ENCODE measurements around the gene TCTN2.

The TCTN2 gene

GRCh38 chr12:123683964-123684363, 13.1 kb downstream of the TCTN2 start:
- no peak for DNase-seq

- no peak for DNase-seq
These were observed 15.8 kb downstream of the TCTN2 start for GRCh38 chr12:123686636-123687190.

- no peak for DNase-seq
These were observed 19.4 kb downstream of the TCTN2 start for GRCh38 chr12:123690191-123690840.

GRCh38 chr12:123696207-123696606, 25.3 kb downstream of the TCTN2 start:
- no peak for DNase-seq

GRCh38 chr12:123696646-123697045, 25.7 kb downstream of the TCTN2 start:
- DNase-seq = no peak

- DNase-seq = no peak
These were observed 35.0 kb downstream of the TCTN2 start for GRCh38 chr12:123705935-123706334.

GRCh38 chr12:123707466-123707865, 36.6 kb downstream of the TCTN2 start:
- no peak for DNase-seq

GRCh38 chr12:123712780-123713319, 41.9 kb downstream of the TCTN2 start:
- peak in 1 of 56 donors; percentile 9 for DNase-seq

- DNase-seq = peak in 8 of 56 donors; percentile 2 to 14 (median 6)
These were observed 42.5 kb downstream of the TCTN2 start for GRCh38 chr12:123713398-123713797.

- DNase-seq = no peak
These were observed 43.1 kb downstream of the TCTN2 start for GRCh38 chr12:123713823-123714585.

- no peak for DNase-seq
These were observed 44.3 kb downstream of the TCTN2 start for GRCh38 chr12:123715195-123715594.

GRCh38 chr12:123717350-123717749, 46.4 kb downstream of the TCTN2 start:
- DNase-seq = no peak

GRCh38 chr12:123720141-123720814, 49.4 kb downstream of the TCTN2 start:
- no peak for DNase-seq

GRCh38 chr12:123721245-123721644, 50.3 kb downstream of the TCTN2 start:
- DNase-seq = no peak

- DNase-seq = no peak
These were observed 52.1 kb downstream of the TCTN2 start for GRCh38 chr12:123723011-123723410.

- DNase-seq = no peak
These were observed 52.9 kb downstream of the TCTN2 start for GRCh38 chr12:123723765-123724164.

GRCh38 chr12:123726244-123726643, 55.3 kb downstream of the TCTN2 start:
- no peak for DNase-seq

- no peak for DNase-seq
These were observed 56.0 kb downstream of the TCTN2 start for GRCh38 chr12:123726962-123727361.

GRCh38 chr12:123727878-123728277, 57.0 kb downstream of the TCTN2 start:
- no peak for DNase-seq

- no peak for DNase-seq
These were observed 60.7 kb downstream of the TCTN2 start for GRCh38 chr12:123731596-123731995.

- no peak for DNase-seq
These were observed 61.3 kb downstream of the TCTN2 start for GRCh38 chr12:123732251-123732650.

- no peak for DNase-seq
These were observed 62.3 kb downstream of the TCTN2 start for GRCh38 chr12:123733229-123733628.

Data from amygdala (tissue), 56 donors.